Activated CD8-positive, alpha-beta memory T cell treated with anti-CD3 and anti-CD28 coated beads for 1 hour (primary cell): ENCODE measurements around the gene ITM2B.
"Not testable (repeated sequence)": the region's sequence is repeated elsewhere in the genome, so short reads cannot be mapped to it uniquely, and the experiment has no call there.

ENCODE experiments used
- DNase-seq, 2 donors: peaks; one replicate each; pipeline ENCODE4 v3.0.0-alpha.2; 2020; ENCODE audit warnings: low read depth in 1 of 2; ENCODE audit errors: extremely low read depth in 1 of 2

The ITM2B gene

DNA sequence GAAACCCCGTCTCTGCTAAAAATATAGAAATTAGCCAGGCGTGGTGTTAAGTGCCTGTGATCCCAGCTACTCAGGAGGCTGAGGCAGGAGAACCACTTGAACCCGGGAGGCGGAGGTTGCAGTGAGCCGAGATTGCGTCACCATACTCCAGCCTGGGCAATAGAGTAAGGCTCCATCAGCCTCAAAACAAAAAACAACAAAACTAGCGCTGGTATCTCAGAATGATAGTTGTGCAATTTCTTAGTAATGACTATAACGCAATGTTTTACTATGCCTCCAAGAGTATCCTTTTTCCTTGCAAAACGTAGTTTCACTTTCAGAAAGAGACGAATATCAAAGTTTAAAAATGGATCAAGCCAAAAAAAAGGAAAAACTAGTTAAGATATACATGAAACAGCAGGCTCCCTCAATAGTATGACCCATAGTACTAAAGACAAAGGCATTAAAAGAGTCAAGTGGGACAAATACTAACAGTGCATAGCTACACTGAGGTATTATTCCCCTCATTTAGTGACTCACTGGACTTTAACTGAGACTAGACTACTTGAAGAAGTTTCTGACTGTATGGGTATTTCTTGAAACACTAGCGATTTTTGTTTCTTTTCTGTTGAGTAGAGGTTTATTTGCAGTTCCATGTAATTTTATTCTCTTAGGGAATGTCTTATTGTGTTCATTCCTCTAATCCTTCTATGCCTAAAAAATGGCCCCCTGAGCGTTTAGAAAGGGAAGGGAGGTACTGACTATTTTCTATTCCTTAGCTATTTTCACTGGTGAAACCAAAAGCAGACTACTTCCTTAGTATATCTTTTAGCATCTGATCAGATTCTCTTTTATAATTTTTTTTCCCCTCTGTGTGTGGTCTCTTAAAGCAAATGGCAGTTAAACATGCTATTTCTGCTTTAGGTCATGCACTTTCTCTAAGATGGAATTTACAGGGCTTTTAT, 10.4 kb upstream of the ITM2B start:
- no peak for DNase-seq

DNA sequence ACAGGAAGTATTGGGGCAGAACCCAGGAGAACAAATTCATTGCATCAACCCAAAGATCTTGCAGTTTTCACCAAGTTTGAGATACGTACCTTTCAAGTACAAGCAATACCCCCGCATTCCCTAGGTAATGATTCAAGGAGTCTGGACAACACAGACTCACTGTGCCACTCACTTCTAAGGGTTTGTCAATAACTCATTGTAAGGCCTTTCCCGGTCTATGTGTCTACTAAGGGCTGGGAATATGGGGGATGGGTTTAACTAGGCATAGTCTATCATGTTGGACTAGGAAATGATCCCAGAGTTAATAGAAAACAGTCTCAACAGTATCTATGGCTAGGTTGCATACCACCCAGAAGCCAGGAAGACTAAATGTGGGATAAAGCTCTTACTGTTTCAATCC, 8.3 kb upstream of the ITM2B start:
- DNase-seq: no peak

DNA sequence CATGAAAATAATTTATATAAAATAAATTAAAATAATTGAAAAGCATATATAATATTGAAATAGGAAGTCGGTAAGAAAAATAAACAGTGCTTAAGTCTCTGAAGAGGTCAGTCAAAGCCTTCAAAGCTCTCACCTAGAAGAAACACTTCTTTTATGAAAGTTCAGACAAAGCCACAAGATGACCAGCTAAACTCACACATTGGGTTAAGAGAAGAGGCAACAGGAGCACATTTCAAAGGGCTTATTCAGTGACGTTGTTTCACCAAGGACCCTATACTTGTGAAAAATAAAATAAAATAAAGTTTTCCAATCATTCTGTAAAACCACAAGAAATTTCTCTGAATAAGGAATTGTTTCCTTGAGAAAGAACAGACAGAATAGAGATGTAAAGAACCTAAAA, 2.5 kb upstream of the ITM2B start:
- no peak for DNase-seq

DNA sequence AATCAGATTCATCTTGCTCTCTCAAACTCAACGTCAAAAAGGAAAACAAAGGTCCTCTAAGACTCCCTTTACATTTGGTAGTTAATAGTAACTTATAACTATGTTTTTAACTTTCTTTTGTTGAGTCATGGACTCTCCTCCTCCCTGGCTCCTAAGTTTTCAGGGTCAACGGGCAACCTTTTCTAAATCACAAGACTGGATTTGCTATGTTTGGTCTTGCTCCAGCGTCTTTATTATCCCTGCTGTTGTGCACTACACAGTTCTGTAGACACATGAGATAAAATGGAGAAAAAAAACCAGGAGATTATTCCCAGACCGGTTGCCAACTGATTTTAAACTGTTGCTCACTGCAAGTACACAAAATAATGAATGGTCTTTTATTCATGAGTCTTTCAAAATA, 1.9 kb upstream of the ITM2B start:
- no peak for DNase-seq

DNA sequence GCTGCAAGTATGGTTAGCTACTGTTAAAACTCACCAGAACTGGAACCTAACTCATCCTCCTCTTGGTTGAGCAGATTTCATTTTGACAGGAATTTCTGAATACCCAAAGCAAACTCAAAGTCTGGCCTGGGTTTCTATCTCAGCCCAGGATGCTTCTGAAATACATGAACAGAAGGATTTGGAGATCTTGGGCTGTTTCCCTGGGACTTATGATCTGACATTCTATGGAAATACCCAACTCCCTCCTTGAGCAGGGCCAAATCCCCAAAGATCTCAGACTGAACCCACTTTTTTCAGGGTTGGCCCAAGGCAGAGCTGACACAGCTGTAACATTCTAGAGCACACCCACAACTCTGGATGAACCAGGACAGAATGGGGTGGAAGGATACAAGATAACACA, 1.1 kb upstream of the ITM2B start:
- DNase-seq: no peak

DNA sequence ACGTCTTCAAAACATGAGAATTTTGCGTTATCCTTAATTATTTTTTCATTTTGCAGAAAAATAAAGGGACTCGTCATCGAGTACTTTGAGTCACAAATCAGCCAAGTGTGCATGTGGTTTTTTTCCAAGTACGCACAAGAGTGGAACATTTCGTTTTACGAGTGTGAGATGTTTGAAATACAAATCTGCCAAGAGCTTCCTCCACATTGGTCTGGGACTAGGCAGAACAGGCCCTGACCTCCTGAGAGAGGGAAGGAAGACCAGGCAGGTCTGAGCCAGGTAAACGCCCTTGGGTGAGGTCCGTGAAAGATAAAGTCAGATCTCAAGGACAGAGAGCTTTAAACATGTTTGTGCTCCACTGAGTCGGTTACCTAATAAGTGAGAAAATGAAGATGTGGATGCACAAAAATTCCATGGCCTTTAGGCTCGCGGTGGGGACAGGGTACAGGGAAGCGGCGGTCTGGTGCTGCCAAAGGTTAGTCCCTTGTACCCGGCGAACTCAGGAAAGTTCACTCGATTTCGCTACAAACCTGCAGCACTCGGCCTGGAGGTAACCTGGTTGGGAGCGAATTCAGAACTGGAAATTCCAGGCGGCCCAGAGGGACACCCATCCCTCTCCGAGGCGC, 473 bp upstream of the ITM2B start:
- DNase-seq: no peak

DNA sequence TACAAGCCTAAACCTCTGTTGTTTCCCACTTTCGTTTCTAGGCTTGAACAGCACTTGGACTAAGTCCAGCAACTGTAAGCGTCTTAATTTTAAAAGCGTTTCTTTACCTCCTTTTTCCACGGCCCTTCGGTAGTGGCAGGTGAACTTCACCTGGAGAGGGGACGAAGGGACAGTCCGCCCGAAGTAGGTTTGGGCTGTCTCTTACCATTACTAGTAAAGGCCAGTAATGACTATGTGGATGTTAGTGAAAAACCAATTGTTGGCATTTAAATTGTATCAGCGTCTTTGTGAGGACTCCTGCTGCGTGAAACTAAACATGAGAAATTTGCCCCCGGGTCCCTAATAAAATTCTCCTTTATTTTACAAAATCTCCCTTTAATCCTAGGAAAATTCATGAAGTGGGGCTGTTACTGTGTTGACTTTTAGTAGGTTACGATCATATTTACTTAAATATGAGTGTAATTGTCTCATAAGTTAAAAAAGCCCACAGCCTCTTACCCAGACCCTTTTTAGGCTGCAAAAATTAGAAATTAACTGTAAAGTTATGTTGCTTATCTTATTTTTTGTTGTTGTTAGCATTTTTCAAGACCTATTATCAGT, 983 bp downstream of the ITM2B start:
- DNase-seq: no peak

DNA sequence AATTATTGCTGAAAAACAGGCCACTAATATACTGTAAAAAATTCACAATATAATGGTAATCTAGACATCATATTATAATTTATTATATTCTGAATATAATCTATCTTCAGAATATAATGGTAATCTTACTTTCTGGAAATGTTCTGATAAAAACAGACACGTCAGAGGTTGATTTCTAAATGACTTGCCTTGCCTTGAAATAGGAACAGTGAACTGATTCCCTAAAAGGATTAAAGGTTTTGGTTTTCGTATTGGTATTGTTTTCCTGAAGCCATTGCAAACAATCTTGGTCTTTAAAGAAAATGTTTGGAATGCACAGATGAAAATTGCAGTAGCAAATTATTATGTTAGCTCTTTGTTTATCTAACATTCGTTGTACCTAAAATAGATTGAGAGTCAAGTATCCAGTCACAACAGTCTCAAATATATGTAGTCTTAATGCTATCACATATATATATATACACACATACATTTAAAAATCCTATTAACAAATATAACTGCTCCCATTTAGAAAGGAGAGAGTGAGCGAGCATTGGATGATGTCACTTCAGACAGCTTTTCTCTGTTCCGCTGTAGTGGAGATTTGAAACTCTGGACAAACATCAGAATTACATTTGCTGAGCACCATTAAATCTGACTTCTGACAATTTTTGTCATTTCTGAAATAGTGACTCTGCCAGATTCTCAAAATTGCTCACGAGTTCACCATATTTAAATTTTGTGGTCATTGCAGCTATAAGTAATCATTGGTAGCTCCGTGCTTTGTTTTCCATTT, 1.7 kb downstream of the ITM2B start:
- DNase-seq: no peak

DNA sequence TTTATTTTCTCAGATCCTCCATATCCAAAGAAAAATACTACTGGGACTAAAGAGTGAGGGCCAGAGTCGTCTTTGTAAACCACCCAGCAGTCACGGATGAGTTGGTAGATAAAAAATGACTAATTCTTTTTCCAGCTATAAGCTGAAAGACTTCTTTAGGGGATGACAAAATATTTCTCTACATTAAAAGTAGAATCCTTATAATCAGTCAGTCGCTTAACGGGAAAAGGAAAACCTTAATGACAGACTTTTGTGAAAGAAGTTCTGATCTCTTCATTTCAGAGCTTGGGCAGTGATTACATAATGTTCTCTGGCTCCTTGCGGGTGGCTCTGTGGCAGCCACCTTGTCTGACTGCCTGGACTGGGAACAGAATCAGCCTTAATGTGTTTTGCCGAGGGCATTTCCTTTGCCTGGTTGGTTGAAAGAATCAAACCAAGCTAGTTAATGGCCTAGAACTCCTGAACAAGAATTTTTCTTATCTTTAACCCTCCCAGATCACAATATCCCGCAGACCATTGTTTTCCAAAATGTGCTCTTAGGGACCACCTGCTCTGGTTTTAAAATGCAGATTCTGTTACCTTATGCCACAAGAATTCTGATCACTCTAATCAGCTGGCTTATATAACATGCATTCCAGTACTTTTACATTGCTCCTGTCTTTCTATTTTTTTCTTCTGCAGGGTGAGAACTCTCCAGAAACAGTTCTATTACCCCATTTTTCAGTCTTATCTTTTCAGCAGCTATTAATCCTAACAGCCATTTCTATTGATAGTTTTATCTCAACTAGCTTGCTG, 2.5 kb downstream of the ITM2B start:
- no peak for DNase-seq

DNA sequence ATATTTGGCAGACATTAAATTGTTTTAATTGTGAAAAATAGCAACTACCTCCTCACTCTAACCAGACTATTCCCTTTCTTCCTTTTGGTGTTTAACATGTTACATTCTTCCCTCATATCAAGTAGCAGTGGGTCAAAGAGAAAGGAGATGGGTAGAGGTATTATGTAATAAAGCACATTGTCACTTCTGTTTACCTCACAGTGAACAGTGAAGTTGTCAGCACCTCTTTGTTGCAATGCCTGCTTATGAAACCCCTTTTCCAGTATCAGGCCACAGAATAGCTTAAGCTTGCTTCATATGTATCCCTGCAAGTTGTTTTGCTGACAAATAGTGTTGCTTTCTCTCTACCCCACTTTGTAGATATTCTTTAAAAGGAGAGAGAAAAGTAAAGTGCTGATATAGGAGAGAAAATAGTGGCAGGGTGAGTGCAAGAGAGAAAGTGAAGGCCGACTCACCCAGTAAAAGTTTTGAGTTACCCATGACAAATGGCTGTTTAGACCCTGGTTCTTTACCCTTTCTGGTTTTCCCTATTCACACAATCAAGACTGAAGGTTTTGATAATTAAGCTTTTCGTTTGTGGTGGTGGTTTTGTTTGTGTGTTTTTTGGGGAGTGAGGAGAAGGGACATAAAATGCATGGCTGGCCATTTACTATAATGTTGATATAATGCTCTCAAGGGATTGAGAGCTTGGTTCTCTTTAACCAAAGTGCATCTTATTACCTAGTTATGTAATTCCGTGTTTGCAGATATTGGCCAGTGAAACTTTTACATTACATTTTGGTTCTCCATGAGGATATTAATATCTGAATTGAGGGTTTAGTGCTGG, 3.7 kb downstream of the ITM2B start:
- DNase-seq: no peak

DNA sequence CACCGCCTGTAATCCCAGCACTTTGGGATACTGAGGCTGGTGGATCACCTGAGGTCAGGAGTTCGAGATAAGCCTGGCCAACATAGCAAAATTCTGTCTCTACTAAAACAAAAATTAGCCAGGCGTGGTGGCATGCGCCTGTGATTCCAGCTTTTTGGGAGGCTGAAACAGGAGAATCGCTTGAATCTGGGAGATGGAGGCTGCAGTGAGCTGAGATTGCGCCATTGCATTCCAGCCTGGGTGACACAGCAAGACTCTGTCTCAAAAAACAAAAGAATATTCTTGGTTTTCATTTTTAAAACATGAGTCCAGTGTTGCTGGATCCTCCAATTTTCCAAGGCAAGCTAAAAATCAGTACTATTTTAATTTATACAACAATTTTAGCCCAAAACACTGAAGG, 6.4 kb downstream of the ITM2B start:
- DNase-seq: not testable (repeated sequence)

DNA sequence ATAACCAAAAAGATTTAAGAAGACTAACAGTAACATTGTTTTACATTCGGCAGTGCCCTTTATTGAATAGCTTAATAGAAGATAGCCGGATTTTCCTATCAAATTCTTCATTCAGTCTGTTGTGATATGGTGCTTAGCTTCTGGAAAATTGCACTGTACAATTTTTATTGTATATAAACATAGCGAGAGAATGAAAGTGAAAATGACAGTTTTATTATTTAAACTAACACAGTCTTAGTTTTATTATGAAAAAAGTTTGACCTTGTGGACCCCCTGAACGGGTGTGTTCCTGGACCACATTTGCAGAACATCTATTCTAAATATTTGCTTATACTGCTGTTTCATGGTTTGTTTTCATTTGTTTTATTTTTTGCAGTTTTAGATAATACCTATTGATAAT, 8.6 kb downstream of the ITM2B start:
- DNase-seq: no peak

DNA sequence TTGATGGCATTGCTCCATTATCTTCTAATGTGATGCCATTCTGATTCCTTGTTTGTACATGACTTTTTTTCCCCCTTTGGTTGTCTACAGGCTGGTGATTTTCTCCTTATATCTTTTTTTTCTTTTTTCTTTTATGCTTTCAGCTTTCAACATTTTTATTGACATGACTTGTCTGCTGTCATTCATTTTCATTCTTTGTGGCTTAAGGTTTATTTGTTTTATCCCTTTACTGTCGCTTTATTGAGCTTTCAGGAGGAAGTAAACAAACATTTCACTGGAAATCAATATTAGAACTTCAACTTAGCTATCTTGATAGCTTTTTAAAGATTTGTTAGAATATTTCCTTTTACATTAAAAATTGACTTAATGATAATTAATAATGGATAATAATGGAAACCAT, 9.7 kb downstream of the ITM2B start:
- DNase-seq: no peak

DNA sequence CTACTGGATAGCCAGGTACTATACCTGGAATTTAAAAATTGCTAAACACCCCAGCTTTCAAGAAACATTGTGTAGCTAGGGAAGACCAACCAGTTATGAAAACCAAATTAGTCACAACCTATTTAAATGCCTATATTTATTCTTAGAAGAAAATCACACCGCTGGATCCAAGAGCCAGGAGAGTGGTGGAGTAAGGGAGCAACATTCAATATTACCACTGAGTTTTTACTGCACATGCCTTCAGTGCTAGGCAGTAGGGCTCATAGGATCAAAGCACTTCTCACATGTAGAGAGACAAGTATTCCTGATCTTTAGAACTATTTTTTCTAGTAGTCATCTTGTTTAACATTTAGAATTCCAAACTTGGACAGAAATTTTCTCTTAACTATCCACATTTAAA, 11.2 kb downstream of the ITM2B start:
- DNase-seq: no peak

DNA sequence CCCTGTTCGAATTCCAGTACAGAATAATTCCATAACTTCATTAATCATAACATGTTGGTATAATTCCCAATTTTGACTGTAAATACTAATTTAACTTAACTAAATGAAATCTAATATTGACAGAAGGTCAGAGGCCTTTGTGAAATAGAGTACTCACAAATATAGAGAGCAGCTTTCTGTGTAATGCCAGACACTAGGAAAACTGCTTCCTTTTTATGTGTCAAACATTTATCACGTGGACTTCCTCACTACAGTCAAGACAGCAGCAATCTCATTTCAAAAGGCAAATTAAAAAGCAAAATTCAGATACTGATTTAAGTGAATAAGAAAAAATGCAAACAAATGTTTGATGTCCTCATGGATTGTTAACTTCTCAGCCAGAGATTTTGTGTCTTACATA, 13.1 kb downstream of the ITM2B start:
- DNase-seq: no peak

DNA sequence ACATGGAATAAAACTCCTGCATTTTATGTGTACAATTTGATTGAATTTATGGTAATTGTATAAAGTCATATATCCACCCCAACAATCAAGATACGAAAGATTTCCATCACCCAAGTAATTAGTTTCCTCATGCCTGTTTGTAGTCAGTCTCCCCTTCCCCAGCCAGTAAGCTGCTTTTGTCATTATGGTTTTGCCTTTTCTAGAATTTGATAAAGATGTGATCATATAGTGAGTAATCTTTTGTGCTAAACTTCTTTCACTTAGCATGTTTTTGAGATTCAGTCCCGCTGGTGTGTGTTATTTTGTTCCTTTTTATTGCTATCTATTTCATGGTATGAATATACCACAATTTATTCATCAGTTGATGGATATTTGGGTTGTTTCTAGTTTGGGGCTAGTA, 16.0 kb downstream of the ITM2B start:
- no peak for DNase-seq

DNA sequence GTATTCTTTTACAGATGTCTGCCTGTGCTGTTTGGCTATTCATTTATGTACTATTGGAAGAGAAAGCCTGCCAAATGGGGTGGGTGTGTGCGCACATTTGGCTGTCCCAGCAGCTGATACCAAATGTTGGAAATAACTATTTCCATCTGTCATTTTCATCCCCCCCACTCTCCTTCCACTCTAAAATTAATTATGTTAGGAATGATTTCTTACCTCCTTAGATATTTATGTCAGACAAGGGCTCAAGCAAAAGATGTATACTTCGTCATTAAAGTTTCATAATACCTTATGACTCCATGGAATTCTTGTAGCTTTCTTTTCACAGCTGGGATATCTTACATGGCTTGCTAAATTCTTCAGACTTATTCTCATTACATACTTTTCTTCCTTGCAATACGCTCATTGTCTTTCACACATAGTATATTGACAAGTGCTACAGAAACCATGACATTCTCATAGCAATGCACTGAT, 18.6 kb downstream of the ITM2B start:
- DNase-seq: no peak

DNA sequence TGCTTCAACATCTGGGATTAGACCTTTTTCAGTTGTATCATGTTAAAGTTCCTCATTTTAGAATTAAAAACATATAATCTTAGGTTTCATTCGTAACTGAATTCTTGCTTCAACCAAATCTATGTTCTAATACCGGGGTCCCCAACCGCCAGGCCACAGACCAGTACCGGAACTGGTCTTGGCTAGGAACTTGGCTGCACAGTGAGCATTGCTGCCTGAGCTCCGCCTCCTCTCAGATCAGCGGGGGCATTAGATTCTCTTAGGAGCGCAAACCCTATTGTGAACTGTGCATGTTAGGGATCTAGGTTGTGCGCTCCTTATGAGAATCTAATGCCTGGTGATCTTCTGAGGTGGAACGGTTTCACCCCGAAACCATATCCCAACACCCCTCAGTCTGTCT, 19.2 kb downstream of the ITM2B start:
- no peak for DNase-seq

DNA sequence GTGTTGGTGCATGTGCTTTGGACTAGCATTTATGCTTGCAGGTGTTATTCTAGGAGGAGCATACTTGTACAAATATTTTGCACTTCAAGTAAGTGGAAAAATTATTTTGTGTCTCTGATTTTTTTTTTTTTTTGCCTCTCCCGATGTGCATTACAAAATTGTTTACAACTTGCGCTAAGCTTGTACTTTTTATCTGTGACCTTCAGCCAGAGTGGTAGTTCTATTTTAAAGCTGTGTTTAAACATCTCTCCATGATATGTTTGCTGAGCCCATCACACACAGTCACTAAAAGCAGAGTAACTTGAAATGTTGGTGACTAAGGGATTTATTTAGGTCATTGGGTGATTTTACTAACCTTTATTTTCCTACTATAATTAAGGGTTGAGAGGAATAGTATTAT, 20.8 kb downstream of the ITM2B start:
- DNase-seq: no peak

DNA sequence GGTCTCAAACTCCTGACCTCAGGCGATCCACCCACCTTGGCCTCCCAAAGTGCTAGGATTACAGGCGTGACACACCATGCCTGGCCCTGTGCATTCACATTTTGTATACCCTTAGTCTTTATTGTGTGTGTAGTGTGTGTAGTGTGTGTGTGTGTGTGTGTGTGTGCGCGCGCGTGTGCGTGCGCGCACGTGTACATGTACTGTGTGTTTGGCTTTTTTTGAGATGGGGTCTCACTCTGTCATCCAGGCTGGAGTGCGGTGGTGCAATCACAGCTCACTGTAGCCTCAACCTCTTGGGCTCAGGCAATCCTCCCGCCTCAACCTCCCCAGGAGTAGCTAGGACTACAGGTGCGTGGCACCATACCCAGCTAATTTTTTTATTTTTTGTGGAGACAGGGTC, 22.1 kb downstream of the ITM2B start:
- no peak for DNase-seq
